ENCODE results near the gene FLOT1.

Gene FLOT1

GRCh38 chr6:30682143-30683117 lies 60.1 kb downstream of the FLOT1 start:
- Histone ChIP-seq H3K4me3 (ENCODE audit: low read depth, low read length) (peak overlapping the region; percentile 16), H3K4me1 (ENCODE audit: control insufficient read depth, insufficient read depth, low read length) (peaks cover 23% of the 10 kb centered on the region), H3K9me3 (ENCODE audit: control insufficient read depth, insufficient read depth, low read depth, low read length) (no peaks in the 10 kb centered on the region), H3K27ac (ENCODE audit: extremely low read depth, low read depth, low read length) (peak overlapping the region; percentile 70), H3K36me3 (ENCODE audit: control insufficient read depth in 2 of 2, insufficient read depth in 1 of 2, low read length in 2 of 2) (peaks cover 11 to 19% of the 10 kb centered on the region in 2 experiments; a peak in 2 of 3 replicates)
- CTCF ChIA-PET = interaction anchor here (0.6 to 19.6 kb wide), 10 partner anchors 9 to 1280 kb away, joined by 3 to 692 read pairs (median 4); partner anchors contain the start of genes DHX16, MDC1 and TUBB
- POLR2A ChIA-PET = interaction anchor here (0.5 to 7.6 kb wide), 14 partner anchors 8 to 941 kb away, joined by 3 to 120 read pairs (median 6); partner anchors contain the start of genes DHX16, IER3, MDC1 and NRM
- TF ChIP-seq ZNF16 (tag by site-specific recombination; IDR thresholded peaks at IDR 0.05; ENCODE audit: low read depth) (no peak), ZNF585B (tag by site-specific recombination; IDR thresholded peaks at IDR 0.05) (no peak), ZBTB8A (tag by site-specific recombination; IDR thresholded peaks at IDR 0.05) (peak; percentile 81), ZBTB1 (tag by site-specific recombination; IDR thresholded peaks at IDR 0.05) (no peak), ZBTB48 (tag by site-specific recombination; IDR thresholded peaks at IDR 0.05) (peak; percentile 48), ZNF629 (tag by site-specific recombination; IDR thresholded peaks at IDR 0.05) (peak; percentile 6; the same call in 1 of the 2 replicates), PRDM1 (tag by site-specific recombination; IDR thresholded peaks at IDR 0.05) (no peak), ZNF398 (tag by site-specific recombination; IDR thresholded peaks at IDR 0.05) (peak; percentile 94), KLF17 (tag by site-specific recombination; IDR thresholded peaks at IDR 0.05) (0 out of 2 replicates have a peak, but pooled peaks have one; percentile 38), ZNF518A (tag by site-specific recombination; conservative IDR thresholded peaks at IDR 0.05; ENCODE audit: low read depth) (0 out of 2 replicates have a peak, but pooled peaks have one; percentile 57), KLF10 (tag by site-specific recombination; IDR thresholded peaks at IDR 0.05) (0 out of 2 replicates have a peak, but pooled peaks have one; percentile 32), ZNF48 (tag by site-specific recombination; IDR thresholded peaks at IDR 0.05) (no peak), OSR2 (tag by site-specific recombination; IDR thresholded peaks at IDR 0.05) (peak; percentile 7; the same call in 1 of the 2 replicates), ZXDB (tag by site-specific recombination; IDR thresholded peaks at IDR 0.05) (0 out of 2 replicates have a peak, but pooled peaks have one; percentile 33), ZIC2 (tag by site-specific recombination; IDR thresholded peaks at IDR 0.05) (peak; percentile 80), ZEB2 (tag by site-specific recombination; IDR thresholded peaks at IDR 0.05) (0 out of 2 replicates have a peak, but pooled peaks have one; percentile 27)
- TF ChIP-seq, protein P1, sequence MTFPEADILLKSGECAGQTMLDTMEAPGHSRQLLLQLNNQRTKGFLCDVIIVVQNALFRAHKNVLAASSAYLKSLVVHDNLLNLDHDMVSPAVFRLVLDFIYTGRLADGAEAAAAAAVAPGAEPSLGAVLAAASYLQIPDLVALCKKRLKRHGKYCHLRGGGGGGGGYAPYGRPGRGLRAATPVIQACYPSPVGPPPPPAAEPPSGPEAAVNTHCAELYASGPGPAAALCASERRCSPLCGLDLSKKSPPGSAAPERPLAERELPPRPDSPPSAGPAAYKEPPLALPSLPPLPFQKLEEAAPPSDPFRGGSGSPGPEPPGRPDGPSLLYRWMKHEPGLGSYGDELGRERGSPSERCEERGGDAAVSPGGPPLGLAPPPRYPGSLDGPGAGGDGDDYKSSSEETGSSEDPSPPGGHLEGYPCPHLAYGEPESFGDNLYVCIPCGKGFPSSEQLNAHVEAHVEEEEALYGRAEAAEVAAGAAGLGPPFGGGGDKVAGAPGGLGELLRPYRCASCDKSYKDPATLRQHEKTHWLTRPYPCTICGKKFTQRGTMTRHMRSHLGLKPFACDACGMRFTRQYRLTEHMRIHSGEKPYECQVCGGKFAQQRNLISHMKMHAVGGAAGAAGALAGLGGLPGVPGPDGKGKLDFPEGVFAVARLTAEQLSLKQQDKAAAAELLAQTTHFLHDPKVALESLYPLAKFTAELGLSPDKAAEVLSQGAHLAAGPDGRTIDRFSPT (tag by site-specific recombination; IDR thresholded peaks at IDR 0.05) = 0 out of 2 replicates have a peak, but pooled peaks have one; percentile 37
- TF ChIP-seq, protein P2, sequence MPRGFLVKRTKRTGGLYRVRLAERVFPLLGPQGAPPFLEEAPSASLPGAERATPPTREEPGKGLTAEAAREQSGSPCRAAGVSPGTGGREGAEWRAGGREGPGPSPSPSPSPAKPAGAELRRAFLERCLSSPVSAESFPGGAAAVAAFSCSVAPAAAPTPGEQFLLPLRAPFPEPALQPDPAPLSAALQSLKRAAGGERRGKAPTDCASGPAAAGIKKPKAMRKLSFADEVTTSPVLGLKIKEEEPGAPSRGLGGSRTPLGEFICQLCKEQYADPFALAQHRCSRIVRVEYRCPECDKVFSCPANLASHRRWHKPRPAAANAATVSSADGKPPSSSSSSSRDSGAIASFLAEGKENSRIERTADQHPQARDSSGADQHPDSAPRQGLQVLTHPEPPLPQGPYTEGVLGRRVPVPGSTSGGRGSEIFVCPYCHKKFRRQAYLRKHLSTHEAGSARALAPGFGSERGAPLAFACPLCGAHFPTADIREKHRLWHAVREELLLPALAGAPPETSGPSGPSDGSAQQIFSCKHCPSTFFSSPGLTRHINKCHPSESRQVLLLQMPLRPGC (tag by site-specific recombination; IDR thresholded peaks at IDR 0.05) = no peak
- TF ChIP-seq, protein P3, sequence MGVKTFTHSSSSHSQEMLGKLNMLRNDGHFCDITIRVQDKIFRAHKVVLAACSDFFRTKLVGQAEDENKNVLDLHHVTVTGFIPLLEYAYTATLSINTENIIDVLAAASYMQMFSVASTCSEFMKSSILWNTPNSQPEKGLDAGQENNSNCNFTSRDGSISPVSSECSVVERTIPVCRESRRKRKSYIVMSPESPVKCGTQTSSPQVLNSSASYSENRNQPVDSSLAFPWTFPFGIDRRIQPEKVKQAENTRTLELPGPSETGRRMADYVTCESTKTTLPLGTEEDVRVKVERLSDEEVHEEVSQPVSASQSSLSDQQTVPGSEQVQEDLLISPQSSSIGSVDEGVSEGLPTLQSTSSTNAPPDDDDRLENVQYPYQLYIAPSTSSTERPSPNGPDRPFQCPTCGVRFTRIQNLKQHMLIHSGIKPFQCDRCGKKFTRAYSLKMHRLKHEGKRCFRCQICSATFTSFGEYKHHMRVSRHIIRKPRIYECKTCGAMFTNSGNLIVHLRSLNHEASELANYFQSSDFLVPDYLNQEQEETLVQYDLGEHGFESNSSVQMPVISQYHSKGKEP (tag by site-specific recombination; IDR thresholded peaks at IDR 0.05) = peak; percentile 53; the same call in 1 of the 2 replicates
